ENCODE data around the gene TMEM161A. TPM values are rescaled to one million over a fixed set of nuclear protein-coding genes. Genes with fewer than 3 reads are reported as not detected.

TMEM161A gene
- total RNA-seq, 2 experiments from 2014 or later = 30.4 to 33.6 TPM

- POLR2A ChIA-PET = no interaction called here
Observed at GRCh38 chr19:19159534-19159933, 21.3 kb upstream of the TMEM161A start.

GRCh38 chr19:19157808-19158207 lies 19.5 kb upstream of the TMEM161A start:
- POLR2A ChIA-PET = no interaction called here
- CTCF ChIA-PET = interaction anchor here (0.6 to 3.0 kb wide), 4 partner anchors 11 to 34 kb away, joined by 3 to 13 read pairs (median 6); no protein-coding TSS in a partner anchor

More at GRCh38 chr19:19159534-19159933, 21.3 kb upstream of the TMEM161A start:
- CTCF ChIA-PET = interaction anchor here (0.6 to 1.8 kb wide), 3 partner anchors 14 to 1685 kb away, joined by 3 to 4 read pairs (median 4); no protein-coding TSS in a partner anchor

GRCh38 chr19:19155495-19156219 lies 17.4 kb upstream of the TMEM161A start:
- CTCF ChIA-PET = interaction anchor here (0.8 to 3.0 kb wide), 4 partner anchors 9 to 37 kb away, joined by 3 to 13 read pairs (median 4); no protein-coding TSS in a partner anchor
- POLR2A ChIA-PET = no interaction called here

- POLR2A ChIA-PET = no interaction called here
- CTCF ChIA-PET = no interaction called here
Observed at GRCh38 chr19:19154768-19155494, 16.7 kb upstream of the TMEM161A start.

- CTCF ChIA-PET = interaction anchor here (0.6 kb wide), 1 partner anchor 96 kb away, joined by 3 read pairs; no protein-coding TSS in a partner anchor
- POLR2A ChIA-PET = no interaction called here
Observed at GRCh38 chr19:19152668-19153384, 14.5 kb upstream of the TMEM161A start.

DNA sequence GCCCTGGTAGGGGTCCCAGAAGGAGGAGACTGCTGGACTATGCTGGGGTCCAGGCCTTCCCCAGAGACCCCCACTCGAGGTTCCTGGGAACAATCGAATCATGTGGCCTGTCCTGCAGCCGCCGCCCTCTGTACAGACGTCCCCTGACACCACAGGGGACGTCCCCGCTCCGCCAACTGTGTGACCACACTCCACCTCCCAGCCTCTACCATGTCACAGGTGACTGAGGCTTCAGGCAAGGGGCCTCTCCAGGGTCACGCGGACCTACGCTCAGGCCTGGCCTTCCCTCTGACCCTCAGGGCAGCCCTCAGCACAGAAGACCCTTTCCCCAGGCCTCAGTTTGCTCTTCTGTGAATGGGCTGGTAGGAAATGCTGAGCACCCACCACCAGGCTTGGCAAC lies 13.1 kb upstream of the TMEM161A start:
- ChIA-PET CTCF (no interaction called here), POLR2A (no interaction called here)

DNA sequence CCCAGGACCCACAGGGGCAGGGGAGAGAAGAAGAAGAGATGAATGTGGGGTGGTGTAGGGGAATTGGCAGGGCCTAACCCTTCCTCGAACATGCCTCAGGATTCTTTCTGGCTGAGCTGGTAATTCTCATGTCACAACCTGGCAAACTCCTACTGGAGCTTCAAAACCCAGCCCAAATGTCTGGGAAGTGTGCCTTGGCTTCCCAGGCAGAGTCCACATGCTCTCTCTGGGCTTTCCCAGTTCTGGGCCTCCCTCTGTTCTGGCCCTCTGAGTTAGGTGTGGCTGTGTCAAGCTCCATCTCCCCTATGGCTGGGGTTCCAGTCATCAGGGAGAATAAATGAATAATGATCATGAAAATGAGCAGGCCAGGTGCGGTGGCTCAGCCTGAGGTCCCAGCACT lies 11.2 kb upstream of the TMEM161A start:
- CTCF ChIA-PET = no interaction called here
- POLR2A ChIA-PET = no interaction called here

GRCh38 chr19:19148504-19148903 lies 10.2 kb upstream of the TMEM161A start:
- POLR2A ChIA-PET = interaction anchor here (0.6 kb wide), 2 partner anchors 24 to 406 kb away, joined by 3 to 4 read pairs; no protein-coding TSS in a partner anchor
- CTCF ChIA-PET = interaction anchor here (0.6 to 1.9 kb wide), 4 partner anchors 21 to 127 kb away, joined by 3 to 9 read pairs (median 4); partner anchors contain the start of gene MEF2B

GRCh38 chr19:19147344-19147743 lies 9.1 kb upstream of the TMEM161A start:
- ChIA-PET POLR2A (no interaction called here), CTCF (interaction anchor here (1.6 to 2.6 kb wide), 3 partner anchors 10 to 28 kb away, joined by 5 to 13 read pairs (median 9); partner anchors contain the start of gene MEF2B)

- ChIA-PET POLR2A (no interaction called here), CTCF (interaction anchor here (0.5 to 2.6 kb wide), 5 partner anchors 10 to 93 kb away, joined by 3 to 13 read pairs (median 4); no protein-coding TSS in a partner anchor)
Observed at GRCh38 chr19:19146865-19147264, 8.6 kb upstream of the TMEM161A start.

- CTCF ChIA-PET = interaction anchor here (0.5 to 2.6 kb wide), 10 partner anchors 11 to 220 kb away, joined by 3 to 13 read pairs (median 4); no protein-coding TSS in a partner anchor
- POLR2A ChIA-PET = no interaction called here
Observed at GRCh38 chr19:19145684-19146608, 7.7 kb upstream of the TMEM161A start.

- POLR2A ChIA-PET = no interaction called here
- CTCF ChIA-PET = interaction anchor here (0.7 to 2.6 kb wide), 8 partner anchors 12 to 221 kb away, joined by 3 to 13 read pairs (median 4); no protein-coding TSS in a partner anchor
Observed at GRCh38 chr19:19145281-19145680, 7.0 kb upstream of the TMEM161A start.

GRCh38 chr19:19142347-19142746 lies 4.1 kb upstream of the TMEM161A start:
- CTCF ChIA-PET = interaction anchor here (0.6 to 0.9 kb wide), 2 partner anchors 16 to 51 kb away, joined by 4 read pairs; no protein-coding TSS in a partner anchor
- POLR2A ChIA-PET = no interaction called here

GRCh38 chr19:19140476-19140875 lies 2.2 kb upstream of the TMEM161A start:
- ChIA-PET CTCF (interaction anchor here (1.3 kb wide), 1 partner anchor 34 kb away, joined by 4 read pairs; no protein-coding TSS in a partner anchor), POLR2A (no interaction called here)

DNA sequence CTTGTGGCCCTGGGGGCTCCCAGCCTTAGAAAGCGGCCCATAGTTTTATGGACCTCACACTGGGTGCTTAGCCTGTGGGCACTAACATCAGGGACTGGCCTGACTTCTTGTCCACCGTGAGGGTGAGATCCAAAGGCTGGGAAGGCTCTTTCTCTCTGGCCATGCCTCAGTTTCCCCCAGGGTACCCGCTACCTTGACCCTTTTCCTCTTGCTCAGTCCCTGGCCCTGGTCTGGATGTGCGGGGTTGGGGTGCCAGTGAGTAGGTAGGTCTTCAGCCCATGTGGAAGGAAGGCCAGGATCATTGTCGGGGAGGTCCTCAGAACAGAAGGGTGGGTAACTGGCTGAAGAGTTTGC lies 1.6 kb upstream of the TMEM161A start:
- CTCF ChIA-PET = interaction anchor here (1.3 kb wide), 1 partner anchor 35 kb away, joined by 4 read pairs; no protein-coding TSS in a partner anchor
- POLR2A ChIA-PET = interaction anchor here (0.7 kb wide), 1 partner anchor 246 kb away, joined by 3 read pairs; no protein-coding TSS in a partner anchor

DNA sequence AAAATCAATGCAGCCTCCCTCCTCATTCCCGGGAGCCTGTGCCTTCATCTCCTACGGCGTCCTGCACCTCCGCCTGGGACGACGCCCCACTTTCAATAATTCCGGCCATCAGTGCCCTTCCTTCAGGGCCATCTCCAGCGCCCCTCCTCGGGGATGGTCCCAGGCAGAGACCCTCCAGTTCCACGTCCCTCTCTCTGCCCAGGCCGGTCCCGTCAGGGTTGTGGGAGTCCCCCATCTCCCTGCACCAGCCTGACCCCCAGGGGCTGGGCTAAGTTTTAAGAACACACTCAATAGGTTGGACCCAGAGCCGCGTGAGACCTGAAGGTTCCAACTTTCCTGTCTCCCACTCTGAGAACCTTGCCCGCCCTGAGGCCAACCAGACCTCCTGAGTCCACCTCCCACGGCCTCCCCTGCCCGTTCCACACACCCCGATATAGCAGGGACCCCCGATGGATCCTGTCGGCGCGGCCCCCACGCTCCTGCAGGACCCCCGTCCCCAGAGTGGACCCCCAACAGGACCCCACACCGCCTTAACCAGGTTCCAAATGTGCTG lies 646 bp downstream of the TMEM161A start:
- CTCF ChIA-PET = interaction anchor here (0.5 kb wide), 1 partner anchor 273 kb away, joined by 5 read pairs; no protein-coding TSS in a partner anchor
- POLR2A ChIA-PET = no interaction called here

DNA sequence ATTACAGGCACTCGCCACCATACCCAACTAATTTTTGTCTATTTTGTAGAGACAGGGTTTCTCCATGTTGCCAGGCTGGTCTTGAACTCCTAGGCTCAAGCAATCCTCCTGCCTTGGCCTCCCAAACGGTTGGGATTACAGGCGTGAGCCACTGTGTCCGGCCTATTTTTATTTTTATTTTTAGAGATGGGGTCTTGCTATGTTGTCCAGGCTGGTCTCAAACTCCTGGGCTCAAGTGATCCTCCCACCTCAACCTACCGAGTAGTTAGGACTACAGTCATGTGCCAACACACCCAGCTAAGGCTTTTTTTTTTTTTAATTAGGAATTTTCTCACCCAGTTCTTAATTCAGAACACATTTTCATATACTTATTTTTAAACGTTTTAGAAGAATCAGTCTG lies 2.6 kb downstream of the TMEM161A start:
- POLR2A ChIA-PET = interaction anchor here (0.6 kb wide), 1 partner anchor 70 kb away, joined by 3 read pairs; no protein-coding TSS in a partner anchor
- CTCF ChIA-PET = interaction anchor here (1.5 kb wide), 1 partner anchor 83 kb away, joined by 4 read pairs; no protein-coding TSS in a partner anchor

- CTCF ChIA-PET = interaction anchor here (0.6 kb wide), 1 partner anchor 277 kb away, joined by 5 read pairs; no protein-coding TSS in a partner anchor
- POLR2A ChIA-PET = no interaction called here
Observed at GRCh38 chr19:19134687-19135158, 3.6 kb downstream of the TMEM161A start.
